NB4 (cell line): Measurements from ENCODE around the gene CERS3.

Experiments
- POLR2A ChIP-seq: IDR thresholded peaks from 2 replicates; pipeline ENCODE4 v1.6.1; 2011; ENCODE audit warnings: mild to moderate bottlenecking; ENCODE audit not compliant: insufficient read length; ENCODE audit errors: extremely low read depth
- TF ChIP-seq, protein P1 (sequence below): IDR thresholded peaks from one replicate; pipeline ENCODE4 v1.5.1; 2012; ENCODE audit warnings: low read depth, low read length

DNA sequence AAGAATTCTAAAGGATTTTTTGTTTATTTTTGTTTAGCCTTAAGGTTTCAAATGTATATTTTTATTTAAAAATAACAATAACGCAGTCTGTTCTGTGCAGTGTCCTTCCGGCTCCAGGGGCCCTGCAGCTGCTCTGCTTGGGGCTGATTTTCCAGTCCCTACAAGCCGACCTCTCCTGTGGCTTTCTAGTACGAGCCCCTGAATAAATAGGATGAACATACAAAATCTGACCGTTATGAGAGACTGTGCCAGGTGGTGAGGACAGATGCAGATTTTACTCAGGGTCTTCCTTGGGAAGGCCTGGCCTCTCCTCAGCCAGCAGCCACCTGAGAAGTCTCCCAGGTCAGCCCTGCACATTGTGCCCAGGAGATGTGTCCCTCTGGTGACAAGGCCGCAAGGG is 127.8 kb downstream of the CERS3 start:
- no peak for TF ChIP-seq POLR2A
- TF ChIP-seq, protein P1, sequence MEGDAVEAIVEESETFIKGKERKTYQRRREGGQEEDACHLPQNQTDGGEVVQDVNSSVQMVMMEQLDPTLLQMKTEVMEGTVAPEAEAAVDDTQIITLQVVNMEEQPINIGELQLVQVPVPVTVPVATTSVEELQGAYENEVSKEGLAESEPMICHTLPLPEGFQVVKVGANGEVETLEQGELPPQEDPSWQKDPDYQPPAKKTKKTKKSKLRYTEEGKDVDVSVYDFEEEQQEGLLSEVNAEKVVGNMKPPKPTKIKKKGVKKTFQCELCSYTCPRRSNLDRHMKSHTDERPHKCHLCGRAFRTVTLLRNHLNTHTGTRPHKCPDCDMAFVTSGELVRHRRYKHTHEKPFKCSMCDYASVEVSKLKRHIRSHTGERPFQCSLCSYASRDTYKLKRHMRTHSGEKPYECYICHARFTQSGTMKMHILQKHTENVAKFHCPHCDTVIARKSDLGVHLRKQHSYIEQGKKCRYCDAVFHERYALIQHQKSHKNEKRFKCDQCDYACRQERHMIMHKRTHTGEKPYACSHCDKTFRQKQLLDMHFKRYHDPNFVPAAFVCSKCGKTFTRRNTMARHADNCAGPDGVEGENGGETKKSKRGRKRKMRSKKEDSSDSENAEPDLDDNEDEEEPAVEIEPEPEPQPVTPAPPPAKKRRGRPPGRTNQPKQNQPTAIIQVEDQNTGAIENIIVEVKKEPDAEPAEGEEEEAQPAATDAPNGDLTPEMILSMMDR: no peak
